ENCODE measurements around the gene PAQR4.
"Not testable (repeated sequence)": the region's sequence is repeated elsewhere in the genome, so short reads cannot be mapped to it uniquely, and the experiment has no call there.

PAQR4 gene

DNA sequence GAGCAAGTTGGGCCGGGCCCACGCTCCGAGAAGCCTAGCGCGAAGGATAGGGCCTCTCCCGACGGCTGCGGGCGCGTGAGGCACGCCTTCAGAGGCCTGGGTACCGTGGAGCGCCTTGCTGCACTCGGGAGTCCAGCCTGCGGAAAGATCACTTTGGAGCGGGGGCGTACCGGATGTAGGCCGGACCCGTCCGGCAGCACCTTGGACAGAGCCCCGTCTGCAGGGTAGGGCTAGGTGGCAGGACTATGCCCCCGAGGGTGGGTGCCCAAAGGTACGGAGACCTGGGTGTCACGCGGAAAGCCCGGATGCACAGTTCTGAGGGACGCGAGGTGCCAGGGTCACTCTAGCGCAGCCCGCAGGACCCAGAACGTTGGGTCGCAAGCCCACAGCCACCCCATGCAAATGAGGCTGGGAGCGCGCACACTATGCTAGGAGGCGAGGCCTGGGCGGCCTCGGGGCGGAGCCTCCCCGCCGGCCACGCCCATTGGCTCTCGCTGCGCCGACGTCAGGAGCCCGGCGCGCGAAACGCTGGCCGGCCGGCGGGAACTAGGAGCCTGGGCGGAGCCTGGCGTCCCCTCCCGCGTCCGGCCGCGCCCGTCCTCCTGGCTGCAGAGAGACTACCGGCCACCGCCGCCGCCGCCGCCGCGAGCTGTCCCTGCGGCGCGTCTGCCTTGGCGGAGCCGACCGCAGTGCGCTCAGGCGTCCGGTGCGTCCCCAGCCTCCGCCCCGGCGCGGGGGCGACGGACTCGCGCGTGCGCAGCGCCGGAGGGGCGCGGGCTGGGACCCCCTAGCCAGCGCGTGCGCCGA, at the start of gene PAQR4:
Gene PAQR4 (plus strand): TSS at position 611 of the 807 bp plus-strand sequence. CDS start 327 bp downstream, outside the sequence.
- peak; percentile 94 for DNase-seq

DNA sequence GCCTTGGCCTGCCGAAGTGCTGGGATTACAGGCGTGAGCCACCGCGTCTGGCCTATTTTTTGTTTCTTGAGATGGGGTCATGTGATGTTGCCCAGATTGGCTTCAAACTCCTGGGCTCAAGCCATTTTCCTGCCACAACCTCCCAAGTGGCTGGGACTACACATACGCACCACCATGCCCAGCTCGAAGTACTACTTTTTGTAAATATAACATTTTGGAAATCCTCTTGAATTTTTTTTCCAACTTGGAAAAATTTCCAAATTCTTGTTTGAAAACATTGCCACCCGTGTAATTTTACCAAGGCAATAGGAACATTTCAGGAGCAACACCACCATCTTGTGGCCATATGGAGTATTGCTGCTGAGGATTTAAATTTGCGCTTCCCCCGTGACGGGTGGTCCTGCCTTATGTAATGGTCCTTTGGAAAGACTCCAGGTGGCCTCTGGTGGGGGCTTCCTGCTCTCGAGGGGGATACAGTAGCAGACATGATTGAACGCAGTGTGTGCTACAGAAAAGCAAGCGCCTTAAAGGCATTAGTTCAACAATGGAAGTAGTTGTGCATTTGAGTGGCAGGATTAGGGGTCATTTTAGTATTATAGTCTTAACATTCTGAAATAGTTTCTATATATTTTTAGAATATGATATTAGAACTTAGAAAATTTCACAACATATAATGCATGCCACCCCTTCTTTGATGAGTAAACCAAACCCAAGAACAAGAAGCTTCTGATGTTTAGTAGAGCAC, 49.5 kb upstream of the PAQR4 start:
- DNase-seq = peak; percentile 82

DNA sequence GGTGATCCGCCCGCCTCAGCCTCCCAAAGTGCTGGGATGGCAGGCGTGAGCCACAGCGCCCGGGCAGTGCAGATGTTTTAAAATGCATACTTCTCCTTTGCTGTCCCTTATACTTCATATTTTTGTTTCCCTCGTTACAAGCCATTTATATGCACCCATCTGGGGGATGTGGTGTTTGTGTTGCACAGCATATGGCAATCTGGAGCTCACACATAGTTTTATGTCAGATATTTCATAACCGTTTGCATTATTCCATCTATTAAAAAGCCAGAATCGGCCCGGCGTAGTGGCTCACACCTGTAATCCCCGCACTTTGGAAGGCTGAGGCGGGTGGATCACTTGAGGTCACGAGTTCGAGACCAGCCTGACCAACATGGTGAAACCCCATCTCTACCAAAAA, 45.7 kb upstream of the PAQR4 start:
- DNase-seq = no peak

DNA sequence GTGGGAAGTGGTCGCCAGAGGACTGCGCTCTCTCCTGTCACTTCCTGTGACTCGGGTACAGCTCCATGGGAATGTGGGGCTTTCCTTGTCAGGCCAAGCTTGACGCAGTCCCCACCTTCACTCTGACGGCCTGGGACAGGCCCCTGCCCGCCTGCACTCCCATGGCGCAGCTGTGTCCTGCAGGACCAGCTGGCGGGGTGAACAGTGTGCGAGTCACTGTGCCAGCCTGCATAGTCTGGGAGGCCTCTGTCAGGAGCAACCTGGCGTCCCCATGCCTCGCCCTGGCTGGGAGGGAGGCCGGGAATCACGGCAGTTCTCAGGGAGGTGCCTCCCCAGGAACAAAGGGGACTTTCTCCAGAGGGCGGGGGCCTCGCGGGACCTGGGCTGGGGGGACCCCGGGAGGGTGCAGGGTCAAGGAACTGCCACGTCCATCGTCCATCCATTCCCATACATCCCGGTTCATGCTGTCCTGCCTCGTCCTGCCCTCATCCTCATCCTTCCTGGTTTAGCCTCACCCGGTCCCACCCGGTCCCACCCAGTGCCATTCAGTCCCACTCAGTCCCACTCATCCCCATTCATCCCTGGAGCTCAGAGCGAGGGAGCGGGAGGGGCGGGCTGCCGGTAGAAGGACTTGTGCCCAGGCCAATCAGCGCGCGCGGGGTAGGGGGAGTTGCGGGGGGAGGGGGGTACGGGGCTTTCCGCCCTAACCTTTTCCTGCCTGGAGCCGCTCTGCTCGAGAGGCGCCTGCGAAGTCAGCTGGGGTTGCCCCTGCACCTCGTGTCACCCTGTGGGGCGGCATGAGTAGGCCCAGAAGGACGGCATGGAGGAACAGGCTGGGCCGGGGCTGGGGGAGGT, 44.0 kb upstream of the PAQR4 start:
- no peak for DNase-seq

DNA sequence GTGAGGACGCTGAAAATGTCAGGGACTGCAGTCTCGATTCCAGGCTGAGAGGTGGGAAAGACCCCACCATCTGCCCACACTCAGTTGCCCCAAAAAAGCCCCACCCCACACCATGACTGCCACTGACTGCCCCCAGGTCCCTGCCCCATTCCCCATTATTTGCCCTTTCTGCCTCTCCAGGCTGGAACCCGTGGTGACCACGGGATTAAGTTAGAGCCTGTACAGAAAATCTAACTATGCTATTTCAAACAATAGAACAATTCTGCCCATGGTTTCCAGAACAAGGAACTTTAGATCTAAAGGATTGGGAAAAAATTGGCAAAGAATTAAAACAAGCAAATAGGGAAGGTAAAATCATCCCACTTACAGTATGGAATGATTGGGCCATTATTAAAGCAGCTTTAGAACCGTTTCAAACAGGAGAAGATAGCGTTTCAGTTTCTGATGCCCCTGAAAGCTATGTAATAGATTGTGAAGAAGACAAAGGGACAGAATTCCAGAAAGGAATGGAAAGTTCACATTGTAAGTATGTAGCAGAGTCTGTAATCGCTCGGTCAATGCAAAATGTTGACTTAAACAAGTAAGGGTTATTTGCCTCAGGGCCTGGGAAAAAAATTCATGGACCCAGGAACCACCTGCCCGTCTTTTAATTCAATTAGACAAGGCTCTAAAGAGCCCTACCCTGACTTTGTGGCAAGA, 43.0 kb upstream of the PAQR4 start:
- no peak for DNase-seq

DNA sequence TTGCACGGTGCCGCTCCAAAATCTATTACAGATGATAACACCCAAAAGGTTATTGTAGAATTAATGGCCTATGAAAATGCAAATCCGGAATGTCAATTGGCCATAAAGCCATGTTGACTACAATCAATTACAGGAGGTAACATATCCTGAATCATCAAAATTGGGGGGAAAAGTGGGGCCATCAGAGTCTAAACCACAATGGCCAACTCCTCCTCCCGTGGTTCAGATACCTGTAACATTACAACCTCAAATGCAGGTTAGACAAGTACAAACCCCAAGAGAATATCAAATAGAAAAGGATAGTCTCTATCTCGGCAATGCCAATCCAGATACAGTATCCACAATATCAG, 42.5 kb upstream of the PAQR4 start:
- no peak for DNase-seq

DNA sequence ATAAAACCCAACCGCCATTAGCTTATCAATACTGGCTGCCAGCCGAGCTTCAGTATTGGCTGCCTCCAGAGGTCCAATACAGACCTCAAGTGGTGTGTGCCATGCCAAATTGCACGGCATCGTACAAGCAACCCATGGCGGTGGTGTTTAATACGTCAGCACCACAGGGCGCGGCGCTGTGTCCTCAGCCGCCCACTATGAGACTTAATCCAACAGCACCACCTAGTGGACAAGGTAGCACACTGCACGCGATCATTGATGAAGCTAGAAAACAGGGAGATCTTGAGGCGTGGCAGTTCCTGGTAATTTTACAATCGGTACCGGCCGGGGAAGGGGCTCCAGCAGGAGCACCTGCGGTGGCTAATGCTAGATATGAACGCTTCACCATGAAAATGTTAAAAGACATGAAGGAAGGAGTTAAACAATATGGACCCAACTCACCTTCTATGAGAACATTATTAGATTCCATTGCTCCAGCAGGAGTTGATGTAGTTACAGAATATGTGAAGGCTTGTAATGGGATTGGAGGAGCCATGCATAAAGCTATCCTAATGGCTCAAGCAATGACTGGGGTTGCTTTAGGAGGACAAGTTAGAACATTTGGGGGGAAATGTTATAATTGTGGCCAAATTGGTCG, 42.0 kb upstream of the PAQR4 start:
- DNase-seq = peak; percentile 96

DNA sequence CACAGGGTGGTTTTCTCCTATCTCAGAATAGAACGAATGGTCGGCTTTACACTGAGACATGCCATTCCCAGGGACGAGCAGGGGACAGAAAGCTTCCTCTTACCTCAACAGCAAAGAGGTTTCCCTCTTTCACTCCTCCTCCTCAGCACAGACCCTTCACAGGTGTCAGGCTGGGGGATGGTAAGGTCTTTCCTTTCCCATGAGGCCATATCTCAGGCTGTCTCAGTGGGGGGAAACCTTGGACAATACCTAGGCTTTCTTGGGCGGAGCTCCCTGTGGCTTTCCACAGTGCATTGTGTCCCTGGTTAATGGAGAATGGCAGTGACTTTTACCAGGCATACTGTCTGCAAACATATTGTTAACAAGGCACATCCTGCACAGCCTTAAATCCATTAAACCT, 41.0 kb upstream of the PAQR4 start:
- not testable (repeated sequence) for DNase-seq

DNA sequence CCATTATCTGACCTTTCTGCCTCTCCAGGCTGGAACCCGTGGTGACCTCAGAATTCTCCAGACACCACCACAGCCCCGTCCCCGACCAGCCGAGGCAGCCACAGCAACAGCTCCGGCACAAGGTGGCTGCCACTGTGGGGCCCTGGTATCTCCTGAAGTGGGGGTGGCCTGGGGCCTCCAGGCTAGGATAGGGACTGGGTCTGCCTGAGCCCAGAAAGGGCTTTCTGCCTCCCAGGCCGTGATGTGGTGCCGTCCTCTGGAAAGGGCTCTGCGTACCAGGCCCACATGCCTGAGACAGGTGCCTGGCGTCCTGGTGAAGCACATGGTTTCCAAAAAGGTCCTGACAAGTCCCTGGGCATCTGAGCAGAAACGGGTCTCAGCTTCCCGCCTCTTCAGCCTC, 40.4 kb upstream of the PAQR4 start:
- DNase-seq = no peak

DNA sequence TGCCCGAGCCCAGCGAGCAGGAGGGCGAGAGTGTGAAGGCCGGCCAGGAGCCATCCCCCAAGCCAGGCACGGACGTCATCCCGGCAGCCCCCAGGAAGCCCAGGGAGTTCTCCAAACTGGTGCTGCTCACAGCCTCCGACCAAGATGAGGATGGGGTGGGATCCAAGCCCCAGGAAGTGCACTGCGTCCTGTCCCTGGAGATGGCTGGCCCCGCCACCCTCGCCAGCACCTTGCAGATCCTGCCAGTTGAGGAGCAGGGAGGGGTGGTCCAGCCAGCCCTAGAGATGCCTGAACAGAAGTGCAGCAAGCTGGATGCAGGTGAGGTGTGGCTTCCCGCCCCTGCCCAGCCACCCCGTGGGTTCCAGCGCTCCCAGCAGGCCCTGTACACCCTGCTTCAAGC, 39.5 kb upstream of the PAQR4 start:
- no peak for DNase-seq

DNA sequence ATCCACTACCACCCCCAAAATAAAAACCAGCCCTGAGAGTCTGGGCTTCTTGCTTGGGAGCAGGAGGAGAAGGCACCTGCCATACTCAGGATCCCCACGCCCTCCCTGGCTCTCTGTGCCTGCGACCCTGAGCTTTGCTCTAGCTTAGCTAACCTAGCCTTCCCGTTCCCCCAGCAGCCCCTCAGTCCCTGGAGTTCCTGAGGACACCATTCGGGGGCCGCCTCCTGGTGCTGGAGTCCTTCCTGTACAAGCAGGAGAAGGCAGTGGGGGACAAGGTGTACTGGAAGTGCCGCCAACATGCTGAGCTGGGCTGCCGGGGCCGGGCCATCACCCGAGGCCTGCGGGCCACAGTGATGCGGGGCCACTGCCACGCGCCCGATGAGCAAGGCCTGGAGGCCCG, 38.9 kb upstream of the PAQR4 start:
- no peak for DNase-seq

DNA sequence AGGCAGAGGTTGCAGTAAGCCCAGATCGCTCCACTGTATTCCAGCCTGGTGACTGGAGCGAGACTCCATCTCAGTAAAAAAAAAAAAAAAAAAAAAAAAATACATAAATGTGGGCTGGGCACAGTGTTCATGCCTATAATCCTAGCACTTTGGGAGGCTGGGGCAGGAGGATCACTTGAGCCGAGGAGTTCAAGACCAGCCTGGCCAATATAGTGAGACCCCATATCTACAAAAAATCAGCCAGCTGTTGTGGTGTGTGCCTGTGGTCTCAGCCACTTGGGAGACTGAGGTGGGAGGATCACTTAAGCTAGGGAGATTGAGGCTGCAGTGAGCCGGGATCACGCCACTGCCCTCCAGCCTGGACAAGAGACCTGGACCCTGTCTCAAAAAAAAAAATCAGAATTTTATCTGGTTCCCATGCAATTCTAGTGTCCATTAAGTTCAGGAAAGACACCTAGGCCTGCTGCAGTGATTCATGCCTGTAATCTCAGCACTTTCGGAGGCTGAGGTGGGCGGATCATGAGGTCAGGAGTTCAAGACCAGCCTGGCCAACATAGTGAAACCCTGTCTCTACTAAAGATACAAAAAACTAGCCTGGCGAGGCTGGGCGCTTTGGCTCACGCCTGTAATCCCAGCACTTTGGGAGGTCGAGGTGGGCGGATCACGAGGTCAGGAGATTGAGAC, 37.8 kb upstream of the PAQR4 start:
- DNase-seq = not testable (repeated sequence)

DNA sequence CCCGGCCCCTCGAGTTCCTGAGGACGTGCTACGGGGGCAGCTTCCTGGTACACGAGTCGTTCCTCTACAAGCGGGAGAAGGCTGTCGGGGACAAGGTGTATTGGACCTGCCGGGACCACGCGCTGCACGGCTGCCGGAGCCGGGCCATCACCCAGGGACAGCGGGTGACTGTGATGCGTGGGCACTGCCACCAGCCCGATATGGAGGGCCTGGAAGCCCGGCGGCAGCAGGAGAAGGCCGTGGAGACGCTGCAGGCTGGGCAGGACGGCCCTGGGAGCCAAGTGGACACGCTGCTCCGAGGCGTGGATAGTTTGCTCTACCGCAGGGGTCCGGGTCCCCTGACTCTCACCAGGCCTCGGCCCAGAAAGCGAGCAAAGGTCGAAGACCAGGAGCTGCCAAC, 36.0 kb upstream of the PAQR4 start:
- DNase-seq = no peak

DNA sequence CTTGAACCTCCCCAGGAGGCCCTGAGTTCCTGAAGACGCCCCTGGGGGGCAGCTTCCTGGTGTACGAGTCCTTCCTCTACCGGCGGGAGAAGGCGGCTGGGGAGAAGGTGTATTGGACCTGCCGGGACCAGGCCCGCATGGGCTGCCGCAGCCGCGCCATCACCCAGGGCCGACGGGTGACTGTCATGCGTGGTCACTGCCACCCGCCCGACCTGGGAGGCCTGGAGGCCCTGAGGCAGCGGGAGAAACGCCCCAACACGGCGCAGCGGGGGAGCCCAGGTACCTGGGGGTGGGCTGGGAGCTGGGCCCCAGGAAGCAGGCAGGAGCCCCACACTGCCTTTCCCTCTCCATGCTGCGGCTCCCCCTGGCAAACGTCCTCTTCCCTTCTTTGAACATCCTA, 35.4 kb upstream of the PAQR4 start:
- no peak for DNase-seq

DNA sequence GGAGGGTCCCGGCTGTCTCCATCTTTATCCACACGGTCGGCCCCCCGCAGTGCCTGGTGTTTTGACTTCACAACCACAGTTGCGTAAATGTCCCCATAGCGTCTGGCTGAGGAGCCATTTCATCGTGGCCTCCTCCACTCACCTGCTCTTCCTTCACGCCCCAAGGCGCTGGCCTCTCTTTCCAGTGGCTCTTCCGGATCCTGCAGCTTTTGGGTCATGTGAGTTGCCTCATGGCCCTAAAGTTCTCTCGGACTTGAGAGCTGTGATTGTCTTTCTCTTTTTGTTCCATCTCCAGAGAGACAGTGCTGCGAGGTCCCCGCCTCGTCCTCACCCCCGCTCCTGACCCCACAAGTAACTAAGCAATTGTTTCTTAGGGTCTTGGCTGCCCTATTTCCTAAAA, 34.7 kb upstream of the PAQR4 start:
- DNase-seq = no peak

DNA sequence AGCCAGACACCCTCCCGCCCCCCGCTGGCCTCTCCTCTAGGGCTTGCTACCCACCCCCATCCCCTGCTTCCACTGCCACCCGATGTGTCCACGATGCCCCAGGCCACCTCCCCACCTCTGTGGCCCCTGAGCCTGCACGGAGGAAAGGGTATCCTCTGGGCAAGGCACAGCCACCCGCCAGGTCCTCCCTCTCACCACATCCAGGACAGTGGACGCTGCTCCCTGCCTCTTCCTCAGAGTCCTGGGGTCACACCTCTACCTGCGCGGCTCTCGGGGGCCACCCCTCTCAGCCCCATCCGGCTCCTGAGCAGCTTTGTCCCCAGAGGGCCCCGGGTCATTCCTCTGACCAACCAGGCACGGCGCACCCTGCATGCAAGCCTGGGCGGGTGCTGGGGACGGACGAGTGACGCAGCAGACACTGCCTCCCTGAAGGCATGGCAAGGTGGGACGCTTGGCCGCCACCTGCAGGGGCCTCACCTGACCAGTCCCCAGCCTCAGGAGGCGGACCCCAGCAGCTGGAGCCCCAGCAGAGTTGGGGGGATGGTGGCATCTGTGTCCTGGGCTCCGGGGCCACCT, 32.6 kb upstream of the PAQR4 start:
- DNase-seq = no peak

DNA sequence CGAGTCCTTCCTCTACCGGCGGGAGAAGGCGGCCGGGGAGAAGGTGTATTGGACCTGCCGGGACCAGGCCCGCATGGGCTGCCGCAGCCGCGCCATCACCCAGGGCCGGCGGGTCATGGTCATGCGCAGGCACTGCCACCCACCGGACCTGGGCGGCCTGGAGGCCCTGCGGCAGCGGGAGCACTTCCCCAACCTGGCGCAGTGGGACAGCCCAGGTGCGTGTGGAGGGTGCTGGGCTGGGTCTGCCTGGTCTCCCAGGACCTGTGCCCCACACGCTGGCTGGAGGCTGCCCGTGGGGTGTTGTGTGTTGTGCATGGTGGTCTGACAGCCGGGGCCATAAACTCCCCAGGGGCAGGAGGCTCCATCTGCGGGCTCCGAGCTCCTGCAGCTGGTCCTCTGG, 32.0 kb upstream of the PAQR4 start:
- DNase-seq = no peak

DNA sequence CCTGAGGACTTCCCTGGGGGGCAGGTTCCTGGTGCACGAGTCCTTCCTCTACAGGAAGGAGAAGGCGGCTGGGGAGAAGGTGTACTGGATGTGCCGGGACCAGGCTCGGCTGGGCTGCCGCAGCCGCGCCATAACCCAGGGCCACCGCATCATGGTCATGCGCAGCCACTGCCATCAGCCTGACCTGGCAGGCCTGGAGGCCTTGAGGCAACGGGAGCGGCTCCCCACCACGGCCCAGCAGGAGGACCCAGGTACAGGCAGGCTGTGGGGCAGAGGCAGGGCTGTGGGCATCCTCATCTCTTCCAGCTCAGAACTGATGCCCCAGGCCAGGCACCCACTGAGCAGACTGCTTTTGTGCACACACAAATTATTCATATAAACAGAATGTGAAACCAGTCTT, 30.9 kb upstream of the PAQR4 start:
- DNase-seq = no peak

DNA sequence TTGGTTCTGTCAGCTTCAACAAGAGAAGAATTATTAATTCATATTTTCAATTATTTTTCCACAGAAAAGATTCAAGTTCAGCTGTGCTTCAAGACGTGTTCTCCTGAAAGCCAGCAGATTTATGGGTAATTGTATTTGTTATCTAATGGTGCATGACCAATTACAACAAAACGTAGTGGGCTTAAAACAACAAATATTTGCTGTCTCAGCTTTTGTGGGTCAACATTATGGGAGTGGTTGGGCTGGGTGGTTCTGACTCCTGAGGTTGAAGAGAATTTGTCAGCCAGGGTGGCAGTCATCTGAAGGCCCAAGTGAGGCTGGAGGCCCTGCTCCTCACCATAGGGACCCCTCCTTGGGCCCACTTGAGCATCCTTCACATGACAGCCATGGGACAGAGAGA, 29.2 kb upstream of the PAQR4 start:
- no peak for DNase-seq

DNA sequence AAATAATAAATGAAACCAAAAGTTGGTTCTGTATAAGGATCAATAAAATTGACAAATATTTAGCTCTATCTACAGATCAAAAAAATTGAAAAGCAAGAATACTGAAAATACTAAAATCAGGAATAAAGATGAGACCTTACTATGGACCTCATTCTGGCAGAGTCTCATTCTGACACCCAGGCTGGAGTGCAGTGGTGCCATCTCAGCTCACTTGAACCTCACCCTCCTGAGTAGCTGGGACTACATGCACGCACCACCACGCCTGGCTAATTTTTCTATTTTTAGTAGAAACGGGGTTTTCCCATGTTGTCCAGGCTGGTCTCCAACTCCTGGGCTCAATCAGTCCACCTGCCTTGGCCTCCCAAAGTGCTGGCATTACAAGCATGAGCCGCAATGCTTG, 27.1 kb upstream of the PAQR4 start:
- no peak for DNase-seq

DNA sequence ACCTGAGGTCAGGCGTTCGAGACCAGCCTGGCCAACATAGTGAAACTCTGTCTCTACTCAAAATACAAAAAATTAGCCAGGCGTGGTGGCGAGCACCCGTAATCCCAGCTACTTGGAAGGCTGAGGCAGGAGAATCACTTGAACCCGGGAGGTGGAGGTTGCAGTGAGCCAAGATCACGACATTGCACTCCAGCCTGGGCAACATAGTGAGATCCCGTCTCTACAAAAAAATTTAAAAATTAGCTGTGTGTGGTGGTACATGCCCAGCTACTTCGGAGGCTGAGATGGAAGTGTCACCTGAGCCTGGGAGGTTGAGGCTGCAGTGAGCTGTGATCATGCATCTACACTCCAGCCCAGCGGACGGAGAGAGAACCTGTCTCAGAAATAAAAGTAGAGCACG, 25.4 kb upstream of the PAQR4 start:
- DNase-seq = not testable (repeated sequence)

All from hematopoietic multipotent progenitor cell treated with erythropoietin and hydrocortisone succinate and interleukin-3 and kit ligand, for 6 days (in vitro differentiated cells).